ENCODE data around the gene LSR.

Gene LSR

GRCh38 chr19:35248310-35249145 is at the start of gene LSR:
Gene LSR (plus strand): TSS chr19:35249002. CDS start chr19:35249023, 21 bp downstream.
- DNase-seq (ENCODE audit: low read depth), result peak; percentile 61

DNA sequence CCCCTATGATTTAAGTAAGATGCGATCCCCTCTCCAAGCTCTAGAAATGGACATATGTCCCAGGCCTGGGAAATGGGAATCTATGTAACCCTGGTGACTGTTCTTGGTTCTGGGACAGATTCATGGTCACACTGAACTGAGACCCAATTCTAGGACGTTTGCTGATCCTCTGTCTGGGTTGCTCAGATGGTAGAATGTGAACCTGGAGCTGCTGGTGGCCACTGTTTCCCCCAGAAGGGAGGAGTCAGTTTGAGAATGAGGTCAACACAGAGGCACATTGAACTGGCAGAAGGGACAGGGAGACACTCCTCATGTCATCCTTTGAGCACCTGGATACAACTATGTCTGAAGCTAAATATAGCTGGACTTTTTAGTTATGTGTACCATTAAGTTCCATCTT is 49.3 kb upstream of the LSR start:
- no peak for DNase-seq (ENCODE audit: low read depth)

DNA sequence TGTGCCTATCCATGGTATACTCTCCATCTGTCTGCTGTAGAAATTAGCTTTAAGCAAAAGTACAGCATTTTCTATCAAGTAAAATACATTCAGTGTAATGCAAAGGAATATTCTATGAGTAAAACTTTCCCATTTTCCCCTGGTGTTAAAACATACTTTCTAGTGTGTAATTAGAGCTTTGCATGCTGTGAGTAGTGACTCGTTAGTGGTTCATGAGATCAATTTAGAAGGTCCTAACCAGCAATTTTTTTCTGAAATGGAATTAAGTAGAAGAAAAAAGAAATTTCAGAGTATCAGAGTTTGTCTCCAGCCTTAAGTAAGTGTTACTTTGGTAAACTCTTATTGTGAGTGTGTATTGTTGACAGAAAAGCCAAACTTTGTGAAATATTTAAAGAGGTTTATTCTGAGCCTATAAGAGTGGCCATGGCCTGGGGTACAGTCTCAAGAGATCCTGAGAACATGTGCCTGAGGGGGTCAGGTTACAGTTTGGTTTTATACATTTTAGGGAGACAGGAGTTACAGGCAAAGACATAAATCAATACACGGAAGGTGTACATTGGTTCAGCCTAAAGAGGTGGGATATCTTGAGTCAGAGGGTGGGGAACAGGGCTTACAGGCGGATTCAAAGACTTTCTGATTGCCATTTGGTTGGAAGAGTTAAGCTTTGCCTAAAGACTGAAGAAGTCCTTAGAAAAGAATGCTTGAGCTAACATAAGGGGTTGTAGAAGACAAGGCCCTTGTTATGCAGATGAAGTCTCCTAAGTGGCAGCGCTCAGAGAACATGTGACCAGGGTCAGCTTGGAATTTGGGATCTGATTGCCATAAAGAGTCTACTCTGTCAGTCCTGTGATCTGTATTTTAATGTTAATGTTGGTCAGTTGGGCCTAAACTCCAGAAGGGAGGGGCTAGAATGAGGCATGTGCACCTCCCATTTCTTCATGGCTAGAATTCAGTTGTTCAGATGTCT is 45.8 kb upstream of the LSR start:
- no peak for DNase-seq (ENCODE audit: low read depth)

GRCh38 chr19:35204799-35205732 is 43.7 kb upstream of the LSR start:
- no peak for DNase-seq (ENCODE audit: low read depth)

- no peak for DNase-seq (ENCODE audit: low read depth)
These were observed 43.0 kb upstream of the LSR start for GRCh38 chr19:35205733-35206323.

DNA sequence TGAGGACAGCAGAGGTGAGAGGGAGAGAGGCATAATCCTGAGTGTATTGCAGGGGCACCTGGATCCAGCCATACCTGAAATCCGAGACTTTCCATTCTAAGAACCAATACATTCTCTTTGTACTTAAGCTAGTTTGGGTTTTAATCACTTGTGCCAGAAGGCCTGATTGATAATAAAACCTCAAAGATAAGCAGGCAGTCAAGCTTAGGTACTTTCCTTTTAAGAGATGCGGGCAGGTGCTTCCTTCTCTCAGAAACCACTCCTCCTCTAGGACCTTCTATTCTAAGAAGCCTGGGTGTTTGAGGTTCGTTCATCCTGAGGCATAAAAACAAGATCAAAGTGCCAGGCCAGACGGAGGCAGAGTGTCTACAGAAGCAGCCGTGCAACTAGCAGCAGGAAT is 42.4 kb upstream of the LSR start:
- DNase-seq (ENCODE audit: low read depth), result no peak

- no peak for DNase-seq (ENCODE audit: low read depth)
These were observed 41.9 kb upstream of the LSR start for GRCh38 chr19:35206855-35207254.

- no peak for DNase-seq (ENCODE audit: low read depth)
These were observed 41.4 kb upstream of the LSR start for GRCh38 chr19:35207391-35207871.

GRCh38 chr19:35208121-35208520 is 40.7 kb upstream of the LSR start:
- DNase-seq (ENCODE audit: low read depth), result no peak

DNA sequence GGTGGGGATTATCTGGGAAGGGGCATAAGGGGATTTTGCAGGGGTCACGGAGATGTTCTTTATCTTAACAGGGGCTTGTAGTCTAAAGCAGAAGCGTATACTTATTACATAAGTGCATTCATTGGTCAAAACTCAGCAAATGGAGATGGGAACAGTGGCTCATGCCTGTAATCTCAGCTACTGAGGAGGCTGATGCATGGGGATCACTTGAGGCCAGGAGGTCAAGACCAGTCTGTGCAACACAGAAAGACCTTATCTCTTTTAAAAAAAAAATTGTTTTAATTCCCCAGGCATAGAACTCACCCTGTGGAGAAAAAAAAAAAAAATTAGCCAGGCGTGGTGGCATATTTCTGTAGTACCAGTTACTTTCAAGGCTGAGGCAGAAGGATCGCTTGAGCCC is 39.2 kb upstream of the LSR start:
- DNase-seq (ENCODE audit: low read depth), result no peak

- DNase-seq (ENCODE audit: low read depth), result peak; percentile 68
These were observed 37.1 kb upstream of the LSR start for GRCh38 chr19:35211545-35212230.

DNA sequence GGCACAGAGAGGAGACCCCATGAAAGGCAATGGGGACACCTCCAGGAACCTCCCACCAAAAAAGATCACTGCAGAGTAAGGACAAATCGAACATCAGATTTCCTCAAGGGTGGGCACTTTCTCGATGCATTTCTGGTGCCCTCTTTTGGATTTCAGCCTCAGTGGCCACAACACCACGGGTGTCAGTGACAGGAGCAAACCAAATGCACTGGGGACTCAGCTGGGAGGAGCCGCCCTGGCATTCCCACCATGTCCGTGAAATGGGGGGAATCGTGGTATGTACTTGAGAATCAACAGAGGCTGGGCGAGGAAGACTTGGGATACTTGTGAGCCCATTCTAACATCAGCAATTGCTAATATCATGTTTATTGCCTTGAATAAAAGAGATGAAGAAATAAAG is 36.6 kb upstream of the LSR start:
- no peak for DNase-seq (ENCODE audit: low read depth)

GRCh38 chr19:35213663-35214632 is 34.9 kb upstream of the LSR start:
- peak; percentile 78 for DNase-seq (ENCODE audit: low read depth)

DNA sequence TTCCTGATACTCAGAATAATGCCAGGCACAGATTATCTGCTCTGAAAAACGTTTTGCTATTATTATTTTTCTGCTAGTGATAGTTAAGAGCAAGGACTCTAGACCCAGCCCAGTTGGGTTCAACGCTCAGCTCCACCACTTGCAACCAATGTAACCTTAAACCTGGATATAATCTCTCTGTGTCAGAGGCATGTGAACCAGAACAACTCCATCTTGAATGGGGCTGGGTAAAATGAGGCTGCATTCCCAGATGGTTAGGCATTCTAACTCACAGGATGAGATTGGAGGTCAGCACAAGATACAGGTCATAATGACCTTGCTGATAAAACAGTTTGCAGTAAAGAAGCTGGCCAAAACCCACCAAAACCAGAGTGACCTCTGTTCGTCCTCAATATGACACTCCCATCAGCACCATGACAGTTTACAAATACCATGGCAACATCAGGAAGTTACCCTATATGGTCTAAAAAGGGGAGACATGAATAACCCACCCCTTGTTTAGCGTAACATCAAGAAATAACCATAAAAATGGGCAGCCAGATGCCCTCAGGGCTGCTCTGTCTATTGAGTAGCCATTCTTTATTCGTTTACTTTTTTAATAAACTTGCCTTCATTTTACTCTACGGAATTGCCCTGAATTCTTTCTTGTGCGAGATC is 33.9 kb upstream of the LSR start:
- no peak for DNase-seq (ENCODE audit: low read depth)

DNA sequence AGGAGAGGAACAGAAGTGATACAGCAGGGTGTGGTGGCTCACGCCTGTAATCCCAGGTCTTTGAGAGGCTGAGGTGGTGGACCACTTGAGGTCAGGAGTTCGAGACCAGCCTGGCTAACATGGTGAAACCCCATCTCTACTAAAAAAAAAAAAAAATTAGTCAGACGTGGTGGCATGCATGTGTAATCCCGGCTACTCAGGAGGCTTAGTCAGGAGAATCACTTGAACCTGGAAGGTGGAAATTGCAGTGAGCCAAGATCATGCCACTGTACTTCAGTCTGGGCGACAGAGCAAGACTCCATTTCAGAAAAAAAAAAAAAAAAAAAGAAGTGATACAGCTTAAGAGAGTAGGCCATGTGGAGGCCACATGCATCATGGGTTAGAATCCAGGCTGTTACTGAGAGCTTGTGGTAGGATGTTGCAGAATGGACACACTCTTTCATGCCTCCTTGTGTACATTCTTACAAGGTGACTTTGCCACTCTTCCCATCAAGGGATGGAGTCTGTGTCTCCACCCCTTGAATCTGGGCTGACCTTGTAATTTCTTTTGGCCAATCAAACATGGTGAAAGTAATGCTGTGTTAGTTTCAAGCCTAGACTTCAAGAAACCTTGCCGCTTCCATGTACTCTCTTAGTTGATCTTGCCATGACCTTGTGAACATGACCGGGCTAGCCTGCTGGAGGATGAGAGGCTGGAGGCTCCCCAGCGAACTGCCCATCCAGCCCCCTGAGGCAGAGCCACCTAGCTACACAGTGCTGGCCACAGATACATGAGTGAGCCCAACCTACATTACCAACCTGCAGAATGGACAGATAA is 32.6 kb upstream of the LSR start:
- DNase-seq (ENCODE audit: low read depth), result no peak

- DNase-seq (ENCODE audit: low read depth), result no peak
These were observed 31.8 kb upstream of the LSR start for GRCh38 chr19:35216833-35217648.

DNA sequence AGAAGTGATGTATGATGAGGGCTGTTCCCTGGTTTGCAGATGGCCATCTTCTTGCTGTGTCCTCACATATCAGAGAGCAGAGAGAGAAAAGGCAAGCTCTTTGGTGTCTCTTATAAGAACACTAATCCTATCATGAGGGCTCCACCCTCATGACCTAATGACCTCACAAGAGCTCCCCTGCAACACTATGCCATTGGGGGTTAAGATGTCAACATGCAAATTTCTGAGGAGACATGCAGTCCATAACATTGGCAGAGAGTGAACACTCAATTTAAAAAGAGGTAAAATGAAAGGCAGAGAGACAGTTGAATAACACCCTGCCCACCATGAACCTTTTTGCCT is 31.2 kb upstream of the LSR start:
- DNase-seq (ENCODE audit: low read depth), result no peak
